ENCODE measurements around the gene TBL1XR1. TPM values are rescaled to one million over a fixed set of nuclear protein-coding genes. Genes with fewer than 3 reads are reported as not detected.

The TBL1XR1 gene
- total and polyA plus RNA-seq, 2 of the 4 experiments (the other 2 are of a cell fraction), result 25.2 to 170 TPM

DNA sequence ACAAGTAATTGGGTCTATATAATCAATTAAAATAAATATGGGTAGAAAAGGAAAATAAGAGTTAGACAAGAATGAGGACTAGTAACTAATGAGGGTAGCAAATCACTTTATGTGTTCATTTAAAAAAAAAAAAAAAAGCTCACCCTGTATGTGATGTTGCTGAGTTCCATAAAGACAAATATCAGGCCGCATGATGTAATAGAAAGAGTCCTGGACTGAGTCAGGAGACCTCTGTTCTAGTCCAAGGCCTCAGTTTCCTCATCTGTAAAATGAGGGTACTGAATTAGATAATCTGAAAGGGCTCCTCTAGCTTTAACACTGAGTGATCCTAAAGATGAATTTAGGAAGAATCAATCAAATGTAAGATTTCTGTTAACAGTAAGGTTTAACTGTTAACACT lies 117.6 kb downstream of the TBL1XR1 start:
- Histone ChIP-seq H3K14ac (replicated peaks; ENCODE audit: low read depth, low read length) (no peak overlapping the region), H2AFZ (replicated peaks; ENCODE audit: low read length, poor library complexity) (no peak overlapping the region), H2BK5ac (ENCODE audit: low read depth, low read length, poor library complexity, severe bottlenecking) (no peak overlapping the region), H3K56ac (ENCODE audit: extremely low read depth, insufficient read depth, low read length) (no peak overlapping the region), H4K5ac (ENCODE audit: low read depth, low read length) (no peak overlapping the region), H4K91ac (ENCODE audit: insufficient read depth, low read depth, low read length) (no peak overlapping the region), H3K79me1 (ENCODE audit: low read depth in 1 of 2, low read length in 2 of 2) (peaks cover 27 to 51% of the 10 kb centered on the region in 2 experiments), H4K20me1 (ENCODE audit: insufficient read depth, low read length) (peaks cover 31% of the 10 kb centered on the region), H3K4me3 (ENCODE audit: insufficient read depth, low read depth, low read length) (no peak overlapping the region), H2BK120ac (ENCODE audit: low read depth, low read length) (no peak overlapping the region), H3K9ac (ENCODE audit: low read depth, low read length) (no peak overlapping the region), H3K4me1 (ENCODE audit: control insufficient read depth, insufficient read depth, low read length) (no peaks in the 10 kb centered on the region), H3K9me1 (ENCODE audit: insufficient read depth, low read length) (peaks cover 2% of the 10 kb centered on the region; the same call in 1 of the 2 replicates), H3K4me2 (ENCODE audit: low read depth, low read length) (no peak overlapping the region), H3K27me3 (ENCODE audit: control insufficient read depth, insufficient read depth, low read length) (no peaks in the 10 kb centered on the region), H3K4ac (ENCODE audit: low read depth, low read length) (no peak overlapping the region), H3K23ac (ENCODE audit: low read depth, low read length) (no peak overlapping the region), H3K9me3 (ENCODE audit: control insufficient read depth, insufficient read depth, low read length) (no peaks in the 10 kb centered on the region), H4K8ac (ENCODE audit: low read depth in 2 of 2, low read length in 2 of 2) (no peak overlapping the region), H2AK9ac (replicated peaks; ENCODE audit: low read depth, low read length, poor library complexity) (no peak overlapping the region), H3K18ac (ENCODE audit: low read depth, low read length) (no peak overlapping the region), H2BK20ac (ENCODE audit: low read depth, low read length) (no peak overlapping the region), H2AK5ac (ENCODE audit: low read depth, low read length) (no peak overlapping the region), H3K27ac (ENCODE audit: insufficient read depth, low read length) (no peak overlapping the region), H3K36me3 (ENCODE audit: control insufficient read depth, insufficient read depth, low read length) (0 out of 2 replicates have a peak, but pooled peaks cover 1% of the 10 kb centered on the region), H2BK15ac (ENCODE audit: low read depth, low read length) (no peak overlapping the region)
- BruUV-seq (replicated peaks), result no TSS peak
- ATAC-seq (ENCODE audit: low read depth) (no peak), DNase-seq (no peak)
- no CpG with 5 or more reads among the region's 1 CpG for WGBS, 2 experiments (ENCODE audit: extremely low coverage in 2 of 2, insufficient read length in 1 of 2)
- dilution Hi-C loops (cut with HindIII; ENCODE audit: low sequenced_read_pairs, unreplicated experiment) (no loop called here), intact Hi-C loops (cut with micrococcal nuclease) (no loop called here), in situ Hi-C loops (cut with MboI; ENCODE audit: low sequenced_read_pairs) (no loop called here)
- POLR2A ChIA-PET (ENCODE audit: unreplicated experiment), result no interaction called here
- CTCF ChIA-PET, result interaction anchor here (0.6 kb wide), 1 partner anchor 9 kb away, joined by 3 read pairs; no protein-coding TSS in a partner anchor
- TF ChIP-seq MAZ (IDR thresholded peaks at IDR 0.05; ENCODE audit: borderline replicate concordance, low read depth, low read length) (no peak), POLR2A (IDR thresholded peaks at IDR 0.05; ENCODE audit: low read depth, low read length) (no peak), RCOR1 (IDR thresholded peaks at IDR 0.05; ENCODE audit: insufficient replicate concordance, low read length) (no peak), RAD21 (IDR thresholded peaks at IDR 0.05; ENCODE audit: low read length) (no peak), SMC3 (IDR thresholded peaks at IDR 0.05; ENCODE audit: low read depth, low read length) (no peak), NFE2L2 (IDR thresholded peaks at IDR 0.05; ENCODE audit: low read depth, low read length) (no peak), MXI1 (IDR thresholded peaks at IDR 0.05; ENCODE audit: borderline replicate concordance, low read depth, low read length) (no peak), BHLHE40 (IDR thresholded peaks at IDR 0.05; ENCODE audit: low read depth, low read length) (no peak), FOS (IDR thresholded peaks at IDR 0.05; ENCODE audit: low read depth, low read length) (no peak)
- TF ChIP-seq, protein P1, sequence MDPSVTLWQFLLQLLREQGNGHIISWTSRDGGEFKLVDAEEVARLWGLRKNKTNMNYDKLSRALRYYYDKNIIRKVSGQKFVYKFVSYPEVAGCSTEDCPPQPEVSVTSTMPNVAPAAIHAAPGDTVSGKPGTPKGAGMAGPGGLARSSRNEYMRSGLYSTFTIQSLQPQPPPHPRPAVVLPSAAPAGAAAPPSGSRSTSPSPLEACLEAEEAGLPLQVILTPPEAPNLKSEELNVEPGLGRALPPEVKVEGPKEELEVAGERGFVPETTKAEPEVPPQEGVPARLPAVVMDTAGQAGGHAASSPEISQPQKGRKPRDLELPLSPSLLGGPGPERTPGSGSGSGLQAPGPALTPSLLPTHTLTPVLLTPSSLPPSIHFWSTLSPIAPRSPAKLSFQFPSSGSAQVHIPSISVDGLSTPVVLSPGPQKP (IDR thresholded peaks at IDR 0.05; ENCODE audit: borderline replicate concordance, low read depth, low read length), result no peak
- TF ChIP-seq, protein P2, sequence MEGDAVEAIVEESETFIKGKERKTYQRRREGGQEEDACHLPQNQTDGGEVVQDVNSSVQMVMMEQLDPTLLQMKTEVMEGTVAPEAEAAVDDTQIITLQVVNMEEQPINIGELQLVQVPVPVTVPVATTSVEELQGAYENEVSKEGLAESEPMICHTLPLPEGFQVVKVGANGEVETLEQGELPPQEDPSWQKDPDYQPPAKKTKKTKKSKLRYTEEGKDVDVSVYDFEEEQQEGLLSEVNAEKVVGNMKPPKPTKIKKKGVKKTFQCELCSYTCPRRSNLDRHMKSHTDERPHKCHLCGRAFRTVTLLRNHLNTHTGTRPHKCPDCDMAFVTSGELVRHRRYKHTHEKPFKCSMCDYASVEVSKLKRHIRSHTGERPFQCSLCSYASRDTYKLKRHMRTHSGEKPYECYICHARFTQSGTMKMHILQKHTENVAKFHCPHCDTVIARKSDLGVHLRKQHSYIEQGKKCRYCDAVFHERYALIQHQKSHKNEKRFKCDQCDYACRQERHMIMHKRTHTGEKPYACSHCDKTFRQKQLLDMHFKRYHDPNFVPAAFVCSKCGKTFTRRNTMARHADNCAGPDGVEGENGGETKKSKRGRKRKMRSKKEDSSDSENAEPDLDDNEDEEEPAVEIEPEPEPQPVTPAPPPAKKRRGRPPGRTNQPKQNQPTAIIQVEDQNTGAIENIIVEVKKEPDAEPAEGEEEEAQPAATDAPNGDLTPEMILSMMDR (conservative IDR thresholded peaks at IDR 0.05; ENCODE audit: low read depth, low read length), result no peak

Data from IMR-90 (cell line).